Measurements from ENCODE around the gene AXDND1.
"Not testable (repeated sequence)": the region's sequence is repeated elsewhere in the genome, so short reads cannot be mapped to it uniquely, and the experiment has no call there.

AXDND1 gene

DNA sequence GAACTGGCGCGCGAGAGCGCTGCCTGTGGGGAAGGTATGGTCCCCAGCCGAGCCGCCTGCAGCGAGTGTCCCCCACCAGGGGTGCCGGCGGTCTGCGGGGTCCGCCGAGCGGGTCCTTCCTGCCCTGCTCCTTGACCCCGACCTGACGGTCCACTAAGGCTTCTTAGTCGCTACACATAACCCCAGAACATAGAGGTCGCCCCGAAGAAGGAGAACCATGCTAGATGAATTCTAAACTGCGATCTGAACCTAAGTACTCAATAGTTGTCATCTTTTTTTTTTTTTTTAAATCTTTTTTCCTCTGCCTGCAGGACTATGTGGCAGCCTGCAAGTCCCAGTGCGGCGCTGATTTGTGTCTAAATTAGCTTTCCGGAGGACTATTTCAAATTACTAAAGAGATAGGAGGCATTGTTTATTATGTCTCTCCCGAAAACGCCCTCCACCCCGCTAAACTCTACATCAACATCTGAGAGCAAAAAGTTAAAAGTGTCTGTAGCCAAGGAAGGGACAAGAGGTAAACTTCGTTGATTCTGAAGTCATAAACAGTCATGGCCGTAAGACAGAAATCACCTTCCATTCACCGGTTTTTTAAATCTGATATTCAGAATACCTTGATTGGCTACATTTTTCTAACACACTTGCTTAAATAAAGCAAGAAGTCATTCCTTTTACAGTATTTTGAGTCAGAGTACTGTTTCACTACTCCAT is 476 bp downstream of the AXDND1 start:
- no peak for DNase-seq

DNA sequence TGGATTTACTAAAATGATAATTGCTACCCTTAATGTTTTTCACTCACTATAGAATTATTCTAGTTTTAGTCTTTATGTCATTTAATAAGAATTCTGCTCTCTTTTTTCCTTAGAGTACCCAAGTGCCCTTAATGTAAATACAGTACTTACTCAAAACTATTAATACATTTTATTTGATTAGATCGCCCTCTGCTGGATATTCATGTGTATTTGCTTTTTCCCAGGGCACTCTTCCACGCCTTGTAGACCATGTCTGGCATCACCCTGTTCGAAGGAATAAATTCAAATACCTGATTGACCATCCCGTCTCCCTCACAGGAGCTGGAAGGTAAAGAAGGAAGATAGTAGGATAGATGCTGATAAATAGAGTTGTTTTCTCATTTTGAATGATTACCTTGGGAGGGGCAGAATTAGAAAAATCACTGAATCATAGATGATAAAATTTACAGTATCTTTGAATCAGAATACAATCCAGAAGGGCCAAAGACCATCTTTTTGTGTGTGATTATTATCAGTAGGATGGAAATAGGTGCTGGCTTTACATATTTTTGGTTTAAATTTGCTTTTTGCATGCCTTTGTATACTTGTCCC is 4.1 kb downstream of the AXDND1 start:
- DNase-seq, result peak; percentile 15

GRCh38 chr1:179372160-179372559 is 6.4 kb downstream of the AXDND1 start:
- DNase-seq, result no peak

GRCh38 chr1:179376223-179376622 is 10.5 kb downstream of the AXDND1 start:
- no peak for DNase-seq

DNA sequence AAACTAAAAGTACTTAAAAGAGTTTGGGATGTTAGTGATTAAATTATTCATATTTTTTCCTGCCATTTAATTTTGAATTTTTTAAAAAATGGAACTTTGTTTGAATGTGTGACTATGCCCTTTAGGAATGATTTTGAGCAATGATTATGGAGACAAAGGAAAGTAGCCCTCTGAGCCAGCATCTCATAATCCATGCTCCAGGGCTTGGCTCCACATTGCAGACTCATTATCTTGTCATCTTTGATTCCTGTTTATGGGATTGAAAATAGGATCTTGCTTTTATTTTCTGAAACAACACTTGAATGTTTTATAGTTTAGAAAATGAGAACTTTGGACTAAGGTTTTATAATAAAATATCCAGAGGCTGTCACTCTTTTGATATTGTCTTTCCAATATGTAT is 14.5 kb downstream of the AXDND1 start:
- DNase-seq, result no peak

DNA sequence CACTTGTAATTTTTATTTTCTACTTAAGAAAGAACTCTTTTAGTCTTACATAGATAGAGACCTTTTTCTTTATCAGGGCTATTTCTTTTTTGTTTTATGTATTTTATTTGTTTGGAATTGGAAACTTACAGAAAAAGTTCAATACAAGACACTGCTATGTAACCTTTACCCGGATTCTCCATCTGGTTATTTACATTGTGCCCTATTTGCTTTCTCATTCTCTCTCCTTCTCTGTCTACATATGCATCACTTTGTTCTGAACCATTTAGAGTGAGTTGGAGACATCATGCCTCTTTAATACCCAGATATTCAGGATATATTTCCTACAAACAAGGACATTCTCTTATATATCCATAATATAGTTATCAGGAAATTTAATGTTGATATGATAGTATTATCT is 18.3 kb downstream of the AXDND1 start:
- DNase-seq, result no peak

DNA sequence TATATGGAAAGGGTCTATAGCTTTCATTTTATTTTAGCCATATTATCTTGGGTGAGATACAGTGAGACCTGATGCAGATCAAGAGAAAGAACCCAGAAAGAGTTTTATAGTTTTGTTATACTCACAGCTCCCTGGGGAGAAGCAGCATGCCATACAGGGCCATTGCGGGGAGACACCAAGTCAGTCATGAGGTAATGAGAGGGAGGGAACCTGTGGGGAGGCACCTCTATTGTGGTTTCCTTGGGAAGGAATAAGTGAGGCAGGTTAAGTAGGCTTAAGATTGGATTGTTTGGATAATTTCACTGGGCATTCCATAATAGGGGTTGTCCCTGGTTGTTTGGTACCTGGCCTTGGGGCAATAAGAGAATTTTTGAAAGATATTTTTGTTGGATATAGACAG is 19.7 kb downstream of the AXDND1 start:
- no peak for DNase-seq

DNA sequence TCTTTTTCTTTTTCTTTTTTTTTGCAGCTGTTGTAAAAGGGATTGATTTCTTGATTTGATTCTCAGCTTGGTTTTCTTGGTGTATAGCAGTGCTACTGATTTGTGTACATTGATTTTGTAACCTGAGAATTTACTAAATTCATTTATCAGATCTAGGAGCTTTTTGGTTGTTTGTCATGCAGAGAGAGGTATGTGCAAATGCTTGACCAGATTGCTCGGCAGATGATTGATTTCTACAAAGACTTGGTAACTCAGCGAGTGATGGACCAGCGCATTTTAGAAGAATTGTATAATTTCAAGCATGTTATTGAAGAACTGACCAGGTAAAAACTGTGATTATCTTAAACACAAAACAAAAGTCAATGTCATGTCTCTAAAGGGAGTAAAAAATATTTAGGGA is 27.9 kb downstream of the AXDND1 start:
- DNase-seq, result no peak

- not testable (repeated sequence) for DNase-seq
Observed at GRCh38 chr1:179399399-179399798, 33.6 kb downstream of the AXDND1 start.

- not testable (repeated sequence) for DNase-seq
Observed at GRCh38 chr1:179417760-179418159, 52.0 kb downstream of the AXDND1 start.

GRCh38 chr1:179418706-179419105 is 52.9 kb downstream of the AXDND1 start:
- not testable (repeated sequence) for DNase-seq

GRCh38 chr1:179424610-179425009 is 58.8 kb downstream of the AXDND1 start:
- DNase-seq, result no peak

DNA sequence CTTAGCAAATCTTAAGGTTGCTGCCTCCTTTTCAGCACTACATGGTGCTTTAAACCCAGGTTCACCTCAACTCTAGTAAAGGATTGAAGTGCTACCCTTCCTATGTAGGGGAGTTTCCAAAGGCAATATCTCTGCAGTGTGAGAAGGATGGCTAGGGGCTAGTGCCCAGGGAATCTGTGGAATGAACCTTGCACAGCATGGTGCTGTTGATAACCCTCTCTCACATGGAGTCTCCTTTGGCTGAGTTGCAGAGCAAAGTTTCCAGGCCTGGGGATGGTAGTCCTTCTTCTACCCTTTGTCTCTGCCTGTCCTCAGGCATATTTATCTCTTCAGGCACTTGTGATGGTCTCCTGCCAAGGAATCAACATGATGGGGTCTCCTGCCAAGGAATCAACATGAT is 59.4 kb downstream of the AXDND1 start:
- DNase-seq, result no peak

DNA sequence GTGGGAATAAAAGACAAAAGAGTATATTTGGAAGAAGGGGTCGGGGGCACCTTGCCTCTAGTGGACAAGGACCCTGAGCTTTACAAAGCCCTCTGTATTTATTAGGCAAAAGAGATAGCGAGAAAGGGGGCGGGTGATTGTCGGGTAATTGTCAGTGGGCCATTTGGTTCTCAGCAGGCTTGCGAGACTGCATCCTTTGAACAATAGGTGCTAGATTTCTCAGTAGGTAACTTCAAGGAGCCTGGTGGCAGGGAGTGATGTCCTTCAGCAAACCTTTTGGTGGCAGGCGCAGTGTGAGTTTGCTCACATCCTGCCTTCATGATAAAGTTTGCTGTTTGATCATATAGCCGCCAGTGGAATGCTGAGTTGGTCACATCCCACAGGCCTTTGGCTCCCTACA is 71.4 kb downstream of the AXDND1 start:
- no peak for DNase-seq

DNA sequence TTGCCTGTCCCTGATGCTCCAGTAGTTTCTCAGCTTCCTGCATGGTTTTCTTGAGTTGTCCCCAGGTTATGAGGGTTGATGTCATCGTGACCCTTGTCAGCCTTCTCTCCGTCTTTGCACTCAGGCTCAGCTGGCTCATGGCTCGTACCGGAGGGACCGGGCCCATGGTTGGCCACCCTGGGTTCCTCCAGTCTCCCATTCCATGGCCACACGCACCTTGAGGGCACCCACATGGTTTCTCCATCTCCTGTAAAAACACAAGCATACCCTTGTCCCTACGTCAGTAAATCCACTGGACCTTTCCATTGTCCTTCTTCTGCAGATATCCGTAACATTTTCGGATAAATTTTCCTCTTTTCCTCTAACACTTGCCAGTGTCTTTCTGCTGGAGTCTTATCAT is 73.9 kb downstream of the AXDND1 start:
- DNase-seq, result not testable (repeated sequence)

GRCh38 chr1:179440301-179440700 is 74.5 kb downstream of the AXDND1 start:
- not testable (repeated sequence) for DNase-seq

- no peak for DNase-seq
Observed at GRCh38 chr1:179440971-179441370, 75.2 kb downstream of the AXDND1 start.

- DNase-seq, result no peak
Observed at GRCh38 chr1:179441501-179441900, 75.7 kb downstream of the AXDND1 start.

DNA sequence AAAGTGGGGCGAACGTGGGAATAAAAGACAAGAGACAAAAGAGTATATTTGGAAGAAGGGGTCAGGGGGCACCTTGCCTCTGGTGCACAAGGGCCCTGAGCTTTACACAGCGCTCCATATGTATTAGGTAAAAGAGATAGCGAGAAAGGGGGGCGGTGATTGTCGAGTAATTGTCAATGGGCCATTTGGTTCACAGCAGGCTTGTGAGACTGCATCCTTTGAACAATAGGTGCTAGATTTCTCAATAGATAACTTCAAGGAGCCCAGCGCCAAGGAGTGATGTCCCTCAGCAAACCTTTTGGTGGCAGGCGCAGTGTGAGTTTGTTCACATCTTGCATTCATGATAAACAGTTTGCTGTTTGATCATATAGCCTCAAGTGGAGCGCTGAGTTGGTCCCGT is 77.1 kb downstream of the AXDND1 start:
- DNase-seq, result not testable (repeated sequence)

DNA sequence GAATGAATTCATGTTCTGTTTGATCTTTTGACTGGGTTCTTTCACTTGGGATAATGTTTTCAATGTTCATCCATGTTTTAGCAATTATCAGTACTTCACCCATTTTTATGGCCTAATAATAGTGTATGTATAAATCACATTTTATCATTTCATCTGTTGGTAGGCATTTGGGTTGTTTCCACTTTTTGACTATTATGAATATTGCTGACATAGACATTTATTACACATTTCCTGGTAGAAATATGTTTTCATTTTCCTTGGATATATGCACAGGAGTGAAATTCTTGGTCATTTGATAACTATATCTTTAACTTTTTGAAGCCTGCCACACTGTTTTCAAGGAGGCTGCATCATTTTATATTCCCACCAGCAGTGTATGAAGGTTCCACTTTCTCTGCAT is 79.8 kb downstream of the AXDND1 start:
- no peak for DNase-seq

DNA sequence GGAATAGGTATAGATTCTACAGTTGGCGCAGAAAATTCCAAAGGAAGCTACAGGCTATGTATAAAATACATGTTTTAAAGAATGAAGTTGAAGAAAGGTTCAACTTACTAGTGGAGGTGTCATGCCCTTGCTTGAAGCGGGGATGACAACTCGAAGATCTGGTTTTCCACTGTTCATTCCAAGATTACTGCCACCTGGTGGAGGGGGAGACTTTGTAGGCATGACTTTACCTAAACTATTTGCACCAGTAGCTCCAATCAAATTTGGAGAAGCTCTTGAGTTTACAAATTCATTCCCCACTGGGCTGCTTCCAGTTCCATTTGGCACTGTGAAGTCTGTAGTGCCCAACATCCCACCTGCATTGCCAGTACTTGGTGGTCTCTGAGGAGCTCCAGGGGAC is 81.7 kb downstream of the AXDND1 start:
- peak; percentile 13 for DNase-seq

GRCh38 chr1:179448437-179449149 is 82.8 kb downstream of the AXDND1 start:
- DNase-seq, result no peak

- DNase-seq, result not testable (repeated sequence)
Observed at GRCh38 chr1:179459606-179460206, 93.9 kb downstream of the AXDND1 start.

DNA sequence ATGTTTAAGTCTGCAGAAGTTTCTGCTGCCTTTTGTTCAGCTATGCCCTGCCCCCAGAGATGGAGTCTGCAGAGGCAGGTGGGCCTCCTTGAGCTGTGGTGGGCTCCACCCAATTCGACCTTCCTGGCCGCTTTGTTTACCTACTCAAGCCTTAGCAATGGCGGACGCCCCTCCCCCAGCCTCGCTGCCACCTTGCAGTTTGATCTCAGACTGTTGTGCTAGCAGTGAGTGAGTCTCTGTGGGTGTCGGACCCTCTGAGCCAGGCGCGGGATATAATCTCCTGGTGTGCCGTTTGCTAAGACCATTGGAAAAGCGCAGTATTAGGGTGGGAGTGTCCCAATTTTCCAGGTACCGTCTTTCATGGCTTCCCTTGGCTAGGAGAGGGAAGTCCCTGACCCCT is 99.9 kb downstream of the AXDND1 start:
- DNase-seq, result not testable (repeated sequence)
